ENCODE data around the gene PTPRO.

Gene PTPRO

GRCh38 chr12:15355766-15356165, 33.5 kb downstream of the PTPRO start:
- no peak for DNase-seq

- no peak for DNase-seq
Measured at GRCh38 chr12:15356951-15357364, 34.6 kb downstream of the PTPRO start.

GRCh38 chr12:15364221-15365160, 42.2 kb downstream of the PTPRO start:
- DNase-seq = no peak

GRCh38 chr12:15368812-15369211, 46.5 kb downstream of the PTPRO start:
- DNase-seq = no peak

GRCh38 chr12:15372352-15372751, 50.0 kb downstream of the PTPRO start:
- DNase-seq = no peak

- DNase-seq = no peak
Measured at GRCh38 chr12:15387772-15388171, 65.5 kb downstream of the PTPRO start.

GRCh38 chr12:15389561-15389960, 67.3 kb downstream of the PTPRO start:
- no peak for DNase-seq

- DNase-seq = no peak
Measured at GRCh38 chr12:15393037-15393436, 70.7 kb downstream of the PTPRO start.

GRCh38 chr12:15393995-15394394, 71.7 kb downstream of the PTPRO start:
- DNase-seq = no peak

- DNase-seq = no peak
Measured at GRCh38 chr12:15404485-15404884, 82.2 kb downstream of the PTPRO start.

GRCh38 chr12:15405606-15406005, 83.3 kb downstream of the PTPRO start:
- no peak for DNase-seq

- DNase-seq = no peak
Measured at GRCh38 chr12:15407025-15407424, 84.7 kb downstream of the PTPRO start.

GRCh38 chr12:15411842-15412241, 89.5 kb downstream of the PTPRO start:
- DNase-seq = no peak

- no peak for DNase-seq
Measured at GRCh38 chr12:15417691-15418090, 95.4 kb downstream of the PTPRO start.

GRCh38 chr12:15423629-15424028, 101.3 kb downstream of the PTPRO start:
- no peak for DNase-seq

- DNase-seq = no peak
Measured at GRCh38 chr12:15427913-15428312, 105.6 kb downstream of the PTPRO start.

- DNase-seq = no peak
Measured at GRCh38 chr12:15428632-15429031, 106.3 kb downstream of the PTPRO start.

- DNase-seq = no peak
Measured at GRCh38 chr12:15429262-15429661, 107.0 kb downstream of the PTPRO start.

GRCh38 chr12:15435597-15435996, 113.3 kb downstream of the PTPRO start:
- no peak for DNase-seq

- no peak for DNase-seq
Measured at GRCh38 chr12:15439459-15439858, 117.2 kb downstream of the PTPRO start.

GRCh38 chr12:15443050-15443449, 120.7 kb downstream of the PTPRO start:
- no peak for DNase-seq

- peak; percentile 1 for DNase-seq
Measured at GRCh38 chr12:15443611-15444010, 121.3 kb downstream of the PTPRO start.

GRCh38 chr12:15444523-15444922, 122.2 kb downstream of the PTPRO start:
- no peak for DNase-seq

GRCh38 chr12:15446807-15447206, 124.5 kb downstream of the PTPRO start:
- DNase-seq = no peak

- no peak for DNase-seq
Measured at GRCh38 chr12:15453613-15454012, 131.3 kb downstream of the PTPRO start.
